SK-N-SH (cell line): Measurements from ENCODE around the gene SIGLEC10. TPM values are rescaled to one million over a fixed set of nuclear protein-coding genes. Genes with fewer than 3 reads are reported as not detected.

Experiments used
- CTCF ChIA-PET: fragments of 300-600, 350-600 bp; formaldehyde crosslinking; extraction: SDS; loops from one replicate; lab custom pipeline; 2021; lab: Yijun Ruan, JAX
- POLR2A ChIA-PET: fragments of 350-600 bp; sonication (Branson Sonifier 250); formaldehyde crosslinking; extraction: SDS; loops from one replicate; lab custom pipeline; 2020; ENCODE audit warnings: antibody characterized with exemption, inconsistent platforms; lab: Yijun Ruan, JAX
- DNase-seq: peaks from one replicate; pipeline ENCODE4 v3.0.0; 2012
- H2AFZ ChIP-seq: fragments of 200-600 bp; sonication (generic); 2 replicates; pipeline ENCODE4 v1.8.1; 2016; ENCODE audit warnings: antibody characterized with exemption, mild to moderate bottlenecking, low read depth
- H3F3A ChIP-seq: fragments of 200-600 bp; sonication (generic); replicated peaks from 2 replicates; pipeline ENCODE3; 2016; ENCODE audit warnings: antibody characterized with exemption, mild to moderate bottlenecking; ENCODE audit not compliant: insufficient read depth
- H3K27ac ChIP-seq, 2 experiments: fragments of 200-500 bp in 1 of 2; fragments of 200-600 bp in 1 of 2; sonication (Bioruptor generic) in 1 of 2; sonication (generic), shearing (Covaris generic) in 1 of 2; 2 replicates each; pipeline versions ENCODE4 v1.5.1 to v1.6.1; 2014 to 2016; ENCODE audit warnings: low read depth in 2 of 2, inconsistent platforms in 1 of 2, low read length in 1 of 2, mild to moderate bottlenecking in 1 of 2, mixed read lengths in 1 of 2
- H3K27me3 ChIP-seq: fragments of 200-600 bp; sonication (generic), shearing (Covaris generic); 2 replicates; pipeline ENCODE4 v1.6.1; 2016; ENCODE audit warnings: mixed run types; ENCODE audit not compliant: insufficient read depth
- H3K36me3 ChIP-seq, 2 experiments: fragments of 200-500 bp in 1 of 2; fragments of 200-600 bp in 1 of 2; sonication (Bioruptor generic) in 1 of 2; sonication (generic) in 1 of 2; replicated peaks in 1 of 2; 2 replicates each; pipeline versions ENCODE3 to v1.5.1; 2014 to 2016; ENCODE audit warnings: low read length in 1 of 2, mild to moderate bottlenecking in 1 of 2; ENCODE audit not compliant: insufficient read depth in 2 of 2, control insufficient read depth in 1 of 2
- H3K4me1 ChIP-seq, 2 experiments: fragments of 200-500 bp in 1 of 2; fragments of 200-600 bp in 1 of 2; sonication (Bioruptor generic) in 1 of 2; sonication (generic), shearing (Covaris generic) in 1 of 2; 2 replicates each; pipeline versions ENCODE4 v1.5.1 to v1.6.1; 2014 to 2016; ENCODE audit warnings: low read depth in 1 of 2, low read length in 1 of 2, mixed run types in 1 of 2; ENCODE audit not compliant: insufficient read depth in 2 of 2, control insufficient read depth in 1 of 2
- H3K4me2 ChIP-seq: fragments of 200-600 bp; sonication (generic), shearing (Covaris generic); 2 replicates; pipeline ENCODE4 v1.6.1; 2017; ENCODE audit warnings: mixed run types
- H3K4me3 ChIP-seq, 2 experiments: fragments of 200-500 bp in 1 of 2; fragments of 200-600 bp in 1 of 2; sonication (Bioruptor generic) in 1 of 2; sonication (generic), shearing (Covaris generic) in 1 of 2; 2 replicates each; pipeline versions ENCODE4 v1.5.1 to v1.8.1; 2014 to 2016; ENCODE audit warnings: low read depth in 2 of 2, inconsistent platforms in 1 of 2, low read length in 1 of 2, mild to moderate bottlenecking in 1 of 2, mixed read lengths in 1 of 2, moderate library complexity in 1 of 2
- H3K79me2 ChIP-seq: fragments of 200-600 bp; sonication (generic); 2 replicates; pipeline ENCODE4 v1.8.1; 2017; ENCODE audit warnings: mild to moderate bottlenecking; ENCODE audit not compliant: insufficient read depth
- H3K9ac ChIP-seq: fragments of 200-600 bp; sonication (generic); 2 replicates; pipeline ENCODE4 v1.6.1; 2017; ENCODE audit warnings: mixed run types
- H3K9me2 ChIP-seq: fragments of 200-600 bp; sonication (generic); 2 replicates; pipeline ENCODE4 v1.6.1; 2017; ENCODE audit warnings: mixed run types
- H3K9me3 ChIP-seq: fragments of 200-600 bp; sonication (generic); 2 replicates; pipeline ENCODE4 v1.6.1; 2017; ENCODE audit warnings: mixed run types, mild to moderate bottlenecking, moderate library complexity
- H4K20me1 ChIP-seq: fragments of 200-600 bp; sonication (generic); 2 replicates; pipeline ENCODE4 v1.6.1; 2017; ENCODE audit warnings: mild to moderate bottlenecking, mixed run types; ENCODE audit not compliant: insufficient read depth
- ELF1 ChIP-seq: IDR thresholded peaks from 2 replicates; pipeline ENCODE4 v1.4.0; 2012
- FOSL2 ChIP-seq: IDR thresholded peaks from 2 replicates; pipeline ENCODE4 v1.4.0; 2012; ENCODE audit warnings: low read depth, mild to moderate bottlenecking, moderate library complexity, borderline replicate concordance
- FOXM1 ChIP-seq: IDR thresholded peaks from 2 replicates; pipeline ENCODE4 v1.4.0; 2012; ENCODE audit warnings: low read depth, mild to moderate bottlenecking
- GABPA ChIP-seq: IDR thresholded peaks from 2 replicates; pipeline ENCODE4 v1.4.0; 2012; ENCODE audit warnings: low read depth, mild to moderate bottlenecking
- JUND ChIP-seq: IDR thresholded peaks from 2 replicates; pipeline ENCODE4 v1.4.0; 2012
- MXI1 ChIP-seq: IDR thresholded peaks from 2 replicates; pipeline ENCODE4 v1.6.1; 2012; ENCODE audit warnings: mild to moderate bottlenecking, low read depth, low read length, improper control_type of control experiment
- RAD21 ChIP-seq: IDR thresholded peaks from 2 replicates; pipeline ENCODE4 v1.6.1; 2012; ENCODE audit warnings: mild to moderate bottlenecking, low read length
- RFX5 ChIP-seq: IDR thresholded peaks from 2 replicates; pipeline ENCODE4 v1.6.1; 2012; ENCODE audit warnings: mild to moderate bottlenecking, improper control_type of control experiment, low read length
- RXRA ChIP-seq: IDR thresholded peaks from 2 replicates; pipeline ENCODE4 v1.4.0; 2012; ENCODE audit warnings: low read depth, mild to moderate bottlenecking, borderline replicate concordance
- SIN3A ChIP-seq: IDR thresholded peaks from 2 replicates; pipeline ENCODE4 v1.6.1; 2012; ENCODE audit warnings: low read depth, mild to moderate bottlenecking, low read length, moderate library complexity, borderline replicate concordance
- SMC3 ChIP-seq: IDR thresholded peaks from 2 replicates; pipeline ENCODE4 v1.6.1; 2012; ENCODE audit warnings: low read depth, low read length, improper control_type of control experiment
- TAF1 ChIP-seq: IDR thresholded peaks from 2 replicates; pipeline ENCODE4 v1.6.1; 2012; ENCODE audit warnings: low read depth, mild to moderate bottlenecking, low read length, moderate library complexity, borderline replicate concordance
- TCF12 ChIP-seq: IDR thresholded peaks from 2 replicates; pipeline ENCODE4 v1.4.0; 2012
- TEAD4 ChIP-seq: IDR thresholded peaks from 2 replicates; pipeline ENCODE4 v1.4.0; 2012; ENCODE audit warnings: mild to moderate bottlenecking, borderline replicate concordance; ENCODE audit not compliant: insufficient read depth
- USF1 ChIP-seq: IDR thresholded peaks from 2 replicates; pipeline ENCODE4 v1.4.0; 2012; ENCODE audit warnings: low read depth, borderline replicate concordance
- ZBTB33 ChIP-seq: IDR thresholded peaks from 2 replicates; pipeline ENCODE4 v1.4.0; 2012; ENCODE audit warnings: low read depth, borderline replicate concordance
- WGBS: methylation state at CpG from one replicate; pipeline ENCODE4 v1.1.6; 2017; ENCODE audit warnings: low lambda C conversion rate; 5-methylcytosine and 5-hydroxymethylcytosine counted together
- polyA plus RNA-seq, 3 experiments: library from polyadenylated mRNA; depleted of rRNA; stranded (reverse); fragments of >200 nt; gene quantifications; 2 replicates each; pipeline ENCODE4 v1.2.3, GENCODE V29; 2012
- TF ChIP-seq, protein P1 (sequence below): IDR thresholded peaks from 2 replicates; pipeline ENCODE4 v1.4.0; 2012; ENCODE audit warnings: low read depth

SIGLEC10 gene
- polyA plus RNA-seq, 1 of the 3 experiments (the other 2 are of a cell fraction), result not detected

DNA sequence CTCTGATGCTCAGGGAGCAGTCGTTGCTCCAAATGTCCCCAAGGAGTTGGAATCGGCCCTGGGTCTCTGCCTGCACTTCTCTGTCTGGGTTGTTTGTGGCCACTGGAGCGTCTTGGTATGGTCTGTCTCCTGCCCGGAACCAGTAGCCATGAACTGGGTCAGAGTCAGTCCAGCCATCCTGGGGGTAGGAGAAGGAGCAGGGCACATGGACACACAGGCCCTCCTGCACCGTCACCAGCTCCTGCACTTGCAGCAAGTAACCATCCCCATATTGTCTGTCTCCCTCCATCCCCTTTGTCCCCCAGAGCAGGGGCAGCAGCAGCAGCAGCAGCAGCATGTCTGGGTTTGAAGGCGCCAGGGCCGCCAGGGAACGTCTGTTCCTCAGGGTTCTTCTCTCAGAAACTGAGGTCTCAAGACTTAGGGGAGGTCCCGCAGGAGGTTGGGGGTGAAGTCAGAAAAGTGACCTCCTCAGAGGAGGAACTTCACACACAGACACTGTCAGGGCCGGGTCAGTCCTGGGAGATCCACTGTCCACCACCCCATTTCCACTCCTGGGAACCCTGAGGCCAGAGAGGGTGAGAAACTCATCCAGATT lies 40.7 kb upstream of the SIGLEC10 start, which contains the start of gene SIGLEC8:
SIGLEC8 (minus strand) TSS at position 404 of the 595 bp plus-strand sequence; CDS start at position 337, 67 bp downstream.
- WGBS, result 3% methylated on average over 6 of the region's 10 CpGs
- POLR2A ChIA-PET, result no interaction called here
- no peaks in the 10 kb centered on the region for H3K9me3 ChIP-seq

More for the DNA sequence above, 40.7 kb upstream of the SIGLEC10 start, which contains the start of gene SIGLEC8:
- Histone ChIP-seq H3K27ac (no peak within 1 kb of the TSS), H2AFZ (no peak within 1 kb of the TSS), H3K4me1 (no peaks in the 10 kb centered on the region; a peak in 1 of 4 replicates), H3K79me2 (no peaks in the 10 kb centered on the region), H3K9ac (no peak within 1 kb of the TSS), H3K36me3 (no peaks in the 10 kb centered on the region), H3K9me2 (no peaks in the 10 kb centered on the region), H4K20me1 (no peaks in the 10 kb centered on the region), H3K27me3 (peaks cover 53% of the 10 kb centered on the region), H3F3A (no peaks in the 10 kb centered on the region), H3K4me2 (no peak within 1 kb of the TSS), H3K4me3 (no peak within 1 kb of the TSS)
- DNase-seq, result no peak
- no peak for TF ChIP-seq RFX5
- TF ChIP-seq RAD21, result no peak
- no peak for TF ChIP-seq SIN3A
- no peak for TF ChIP-seq USF1
- TF ChIP-seq FOSL2, result no peak
- TF ChIP-seq TAF1, result no peak
- no peak for TF ChIP-seq SMC3
- no peak for TF ChIP-seq MXI1
- TF ChIP-seq TEAD4, result no peak
- TF ChIP-seq ELF1, result no peak
- TF ChIP-seq FOXM1, result no peak
- TF ChIP-seq ZBTB33, result no peak
- no peak for TF ChIP-seq RXRA
- TF ChIP-seq, protein P1, sequence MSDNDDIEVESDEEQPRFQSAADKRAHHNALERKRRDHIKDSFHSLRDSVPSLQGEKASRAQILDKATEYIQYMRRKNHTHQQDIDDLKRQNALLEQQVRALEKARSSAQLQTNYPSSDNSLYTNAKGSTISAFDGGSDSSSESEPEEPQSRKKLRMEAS, result no peak
- no peak for TF ChIP-seq TCF12
- no peak for TF ChIP-seq JUND
- TF ChIP-seq GABPA, result no peak
- CTCF ChIA-PET, result interaction anchor here (7.0 kb wide), 1 partner anchor 16 kb away, joined by 37 read pairs; no protein-coding TSS in a partner anchor
